Measurements from ENCODE around the gene SCAF11.

Gene SCAF11

DNA sequence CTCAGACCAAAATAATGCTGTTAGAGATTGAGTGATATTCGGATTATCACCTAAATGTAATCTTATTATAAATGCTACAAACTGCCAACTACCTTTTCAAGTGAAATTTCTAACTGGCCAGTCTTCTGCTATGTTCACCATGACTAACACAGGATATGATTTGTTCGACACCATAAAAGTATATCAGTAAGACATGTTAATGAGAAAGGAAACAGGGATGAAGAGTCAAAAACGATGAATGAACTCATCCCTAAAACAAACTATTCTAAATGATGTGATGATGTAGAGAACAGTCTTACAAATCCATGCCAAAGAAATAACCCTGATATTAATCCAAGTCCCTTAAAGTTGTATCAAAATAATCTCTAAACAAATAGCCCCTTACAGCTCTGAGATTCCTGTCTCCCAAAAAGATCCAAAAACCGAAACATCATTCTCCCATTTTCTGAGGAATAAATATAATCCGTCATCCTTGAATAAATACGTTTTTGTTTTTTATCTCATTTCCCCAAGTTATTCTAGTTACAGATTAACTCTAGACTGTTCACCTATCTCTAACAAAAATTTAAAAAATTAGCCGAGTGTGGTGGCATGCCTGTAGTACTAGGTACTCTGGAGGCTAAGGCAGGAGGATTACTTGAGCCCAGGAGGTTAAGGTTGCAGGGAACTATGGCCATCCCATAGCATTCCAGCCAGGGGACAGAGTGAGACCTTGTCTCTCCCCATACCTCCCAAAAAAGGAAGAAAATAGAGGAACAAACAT, 9.1 kb downstream of the SCAF11 start:
- DNase-seq = no peak

DNA sequence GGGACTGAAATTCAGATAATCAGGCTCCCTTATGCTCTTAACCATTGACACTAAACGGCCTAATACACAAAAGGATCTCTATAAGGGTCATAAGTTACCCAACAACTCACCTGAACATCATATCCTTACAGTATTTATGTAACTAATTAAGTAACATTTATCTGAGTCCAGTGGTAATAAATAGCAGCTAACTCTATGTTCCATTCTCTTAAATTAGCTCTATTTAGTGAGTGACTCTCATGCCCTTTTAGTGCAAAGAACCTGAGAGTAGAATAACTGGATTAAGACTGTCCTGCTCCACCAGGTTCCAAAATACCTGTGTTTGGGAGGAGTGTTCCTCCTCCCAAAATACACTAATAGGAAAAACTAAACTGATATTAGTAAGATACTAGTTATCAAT, 9.8 kb downstream of the SCAF11 start:
- no peak for DNase-seq

DNA sequence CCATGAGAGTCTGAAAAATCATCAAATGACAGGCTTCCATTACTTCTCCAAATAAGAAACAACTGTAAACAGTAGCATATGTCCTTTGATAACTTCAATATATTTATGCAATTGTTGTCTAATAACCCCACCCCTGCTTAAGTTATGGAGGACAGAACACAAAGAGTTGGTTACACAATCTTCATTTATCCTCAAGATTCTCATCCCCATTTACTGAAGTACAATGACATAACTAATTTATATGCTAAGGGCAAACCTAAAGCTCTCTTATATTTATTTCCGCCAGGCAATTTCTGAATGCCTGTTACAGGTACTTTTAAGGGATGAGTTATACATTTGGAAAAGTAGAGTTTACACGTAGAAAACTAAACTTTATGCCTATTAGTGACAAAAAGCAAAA, 12.3 kb downstream of the SCAF11 start:
- no peak for DNase-seq

DNA sequence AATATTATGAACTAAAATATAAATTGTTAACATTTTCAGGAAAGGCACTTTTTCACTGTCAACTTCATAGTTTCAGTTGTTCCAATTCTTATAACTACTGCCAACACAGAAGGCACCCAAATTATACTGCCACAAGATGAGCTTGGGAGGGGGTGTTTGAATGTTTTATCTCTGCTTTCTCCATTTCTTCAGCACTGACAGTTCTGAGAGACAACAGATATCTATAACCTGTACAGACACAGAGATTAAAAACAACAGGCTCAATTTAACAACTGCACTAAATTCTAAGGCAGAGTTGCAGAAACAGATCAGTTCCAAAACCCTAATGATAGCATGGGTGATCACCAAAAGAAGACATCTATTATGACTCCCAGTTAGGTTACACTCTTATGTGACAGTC, 12.8 kb downstream of the SCAF11 start:
- no peak for DNase-seq

DNA sequence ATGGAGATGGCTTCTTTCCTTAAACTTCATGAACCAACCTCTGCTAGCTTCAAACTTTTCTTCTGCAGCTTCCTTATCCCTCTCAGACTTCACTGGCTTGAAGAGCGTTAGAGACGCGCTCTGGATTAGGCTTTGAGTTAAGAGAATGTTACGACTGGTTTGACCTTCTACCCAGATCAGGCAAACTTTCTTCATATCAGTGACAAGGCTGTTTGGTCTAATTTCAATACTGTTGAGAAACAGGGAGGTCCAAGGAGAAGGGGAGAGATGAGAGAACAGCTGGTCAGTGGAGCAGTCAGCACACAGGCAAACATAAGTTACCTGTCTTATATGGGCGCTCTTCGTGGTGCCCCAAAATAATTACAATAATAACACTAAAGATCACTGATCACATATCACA, 14.9 kb downstream of the SCAF11 start:
- DNase-seq = no peak

DNA sequence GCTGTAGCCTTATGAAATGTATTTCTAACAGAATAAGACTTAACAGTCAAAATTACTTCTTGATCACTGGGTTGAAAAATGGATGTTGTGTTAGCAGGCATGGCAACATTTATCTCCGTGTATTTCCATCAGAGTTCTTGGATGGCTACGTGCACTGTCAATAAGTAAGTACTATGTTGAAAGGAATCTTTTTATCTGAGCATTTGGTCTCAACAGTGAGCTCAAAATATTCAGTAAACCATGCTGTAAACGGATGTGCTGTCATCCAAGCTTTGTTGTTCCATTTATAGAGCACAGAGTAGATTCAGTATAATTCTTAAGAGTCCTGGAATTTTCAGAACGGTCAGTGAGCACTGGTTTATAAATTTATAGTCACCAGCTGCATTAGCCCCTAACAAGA, 15.5 kb downstream of the SCAF11 start:
- no peak for DNase-seq

DNA sequence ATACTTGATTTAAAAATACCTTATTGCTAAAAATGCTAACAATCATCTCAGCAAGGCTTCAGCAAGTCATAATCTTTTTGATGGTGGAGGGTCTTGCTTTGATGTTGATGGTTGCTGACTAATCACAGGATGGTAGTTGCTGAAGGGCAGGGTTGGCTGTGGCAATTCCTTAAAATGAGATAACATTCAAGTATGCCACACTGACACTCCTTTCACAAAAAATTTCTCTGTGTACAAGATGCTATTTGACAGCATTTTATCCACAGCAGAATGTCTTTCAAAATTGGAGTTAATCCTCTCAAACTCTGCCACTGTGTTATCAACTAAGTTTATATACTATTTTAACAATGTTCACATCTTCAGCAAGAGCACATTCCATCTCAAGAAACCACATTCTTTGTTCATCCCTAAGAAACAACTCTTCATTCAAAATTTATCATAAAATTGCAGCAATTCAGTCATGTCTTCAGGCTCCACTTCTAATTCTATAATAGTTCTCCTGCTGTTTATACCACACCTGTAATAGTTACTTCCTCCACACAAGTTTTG, 16.1 kb downstream of the SCAF11 start:
- DNase-seq = no peak

DNA sequence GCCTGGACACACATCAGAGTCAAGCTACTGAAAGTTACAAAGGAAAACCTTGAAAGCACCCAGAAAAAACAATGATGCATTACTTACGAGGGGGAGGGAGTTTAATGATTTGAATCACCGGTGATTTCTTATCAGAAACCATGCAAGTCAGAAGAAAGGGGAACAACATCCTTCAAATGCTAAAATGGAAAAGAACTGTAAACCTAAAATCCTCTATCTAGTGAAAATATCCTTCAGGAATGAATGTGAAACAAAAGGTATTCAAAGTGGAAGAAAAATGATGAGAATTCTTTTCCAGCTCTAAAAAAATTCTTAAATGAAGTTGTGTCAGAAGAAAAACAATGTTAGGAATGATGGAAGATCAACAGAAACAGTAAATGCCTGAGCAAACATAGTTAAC, 16.8 kb downstream of the SCAF11 start:
- DNase-seq = no peak

DNA sequence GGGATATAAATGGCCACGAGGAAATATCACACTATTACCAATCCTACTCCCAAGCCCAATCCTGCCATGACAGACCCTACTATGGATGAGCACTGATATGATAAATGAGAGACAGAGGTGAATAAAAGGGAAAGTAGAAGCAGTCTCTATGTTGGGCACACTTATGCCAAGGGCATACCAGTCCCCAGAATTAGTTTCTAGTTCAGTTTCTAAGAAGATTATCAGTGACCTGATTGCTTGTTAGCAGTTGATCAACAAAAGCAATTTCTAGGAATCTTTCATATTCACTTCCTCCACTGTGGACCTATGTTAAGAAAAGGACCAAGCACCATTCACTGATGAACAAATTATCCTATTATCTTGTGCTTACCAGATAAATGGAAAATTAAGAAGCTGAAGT, 20.0 kb downstream of the SCAF11 start:
- DNase-seq = no peak

DNA sequence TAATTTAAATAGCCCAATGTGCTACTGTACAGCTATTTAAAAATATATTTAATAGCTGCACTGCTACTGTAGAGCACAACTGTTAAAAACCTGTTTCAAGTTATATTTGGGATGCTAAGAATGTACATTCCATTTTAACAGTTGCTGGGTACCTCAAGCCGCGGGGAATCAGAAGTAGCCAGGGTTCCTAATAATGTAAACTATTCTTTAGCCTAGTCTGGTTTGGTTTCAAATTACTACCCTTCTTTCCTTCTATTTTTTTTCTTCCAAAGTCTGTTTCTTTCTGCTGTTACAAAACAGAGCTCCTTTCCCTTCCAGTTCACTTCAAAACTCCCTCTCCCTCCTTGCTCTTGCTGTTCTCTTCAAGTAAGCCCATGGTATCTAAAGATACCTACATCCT, 21.3 kb downstream of the SCAF11 start:
- DNase-seq = no peak

DNA sequence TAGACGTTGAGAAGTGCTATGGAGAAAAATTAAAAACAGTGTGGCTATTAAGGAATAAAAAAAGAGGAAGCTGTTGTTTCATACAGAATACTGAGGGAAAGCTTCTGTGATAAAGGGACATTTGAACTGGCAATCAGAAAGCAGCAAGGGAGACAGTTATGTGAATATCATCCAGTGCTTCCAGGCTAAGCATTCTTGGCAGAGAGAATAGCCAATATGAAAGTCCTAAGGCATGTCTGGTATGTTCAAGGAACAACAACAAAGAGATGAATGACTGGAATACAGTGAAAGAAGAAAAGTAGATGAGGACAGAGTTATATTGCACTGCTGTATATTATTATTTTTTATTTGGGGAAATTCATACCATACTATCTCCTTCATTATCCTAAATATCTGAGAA, 23.9 kb downstream of the SCAF11 start:
- DNase-seq = no peak

DNA sequence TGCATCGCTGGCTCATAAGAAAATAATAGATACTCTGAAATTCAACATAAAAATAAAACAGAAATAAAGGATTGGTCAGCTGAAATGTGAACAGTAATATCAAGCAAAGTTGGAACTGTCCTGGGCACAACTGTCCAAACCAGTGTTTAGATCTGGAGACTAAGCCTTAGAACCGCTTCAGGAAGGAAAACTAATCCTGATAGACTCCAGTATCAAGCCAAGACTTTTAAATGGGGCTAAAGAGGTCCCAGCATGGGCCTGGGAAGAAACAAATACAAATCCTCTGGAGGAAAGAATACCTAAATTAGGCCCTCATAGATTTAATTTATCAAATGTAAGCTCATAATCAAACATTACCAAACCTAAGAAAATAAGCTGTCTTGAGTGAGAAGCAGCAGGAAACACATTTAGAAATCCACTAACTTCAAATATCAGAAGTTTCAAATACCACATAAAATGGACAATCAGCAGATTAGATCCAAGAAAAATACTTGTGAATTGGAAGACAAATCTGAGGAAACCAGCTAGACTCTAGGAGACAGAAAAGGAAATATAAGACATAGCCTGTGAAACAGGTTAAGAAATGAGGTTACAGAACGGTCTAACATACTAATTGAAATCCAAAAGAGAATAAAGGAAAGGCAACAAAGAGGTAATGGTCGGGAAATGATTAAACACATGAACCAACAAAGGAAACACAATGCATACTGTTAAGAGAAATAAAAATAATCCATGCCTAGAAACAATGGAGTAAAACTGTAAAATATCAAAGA, 27.6 kb downstream of the SCAF11 start:
- DNase-seq = no peak

DNA sequence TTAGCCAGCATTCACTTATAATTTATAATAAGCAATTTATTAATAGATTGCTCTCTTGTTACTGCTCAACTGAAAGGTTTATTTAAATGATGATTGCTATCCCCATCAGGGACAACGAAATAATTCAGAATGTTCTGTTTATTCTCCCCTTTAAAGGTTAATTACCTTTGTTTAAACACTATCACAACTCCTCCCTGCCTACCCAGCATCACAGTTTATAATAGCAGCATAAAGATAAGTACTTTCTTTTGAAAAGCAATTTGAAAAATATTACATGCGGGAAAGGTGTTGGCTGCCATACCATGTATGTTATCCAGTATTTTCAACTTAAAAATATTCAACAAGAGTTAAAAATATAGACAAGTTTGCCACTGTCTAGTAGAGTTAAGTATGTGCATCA, 30.6 kb downstream of the SCAF11 start:
- DNase-seq = no peak

DNA sequence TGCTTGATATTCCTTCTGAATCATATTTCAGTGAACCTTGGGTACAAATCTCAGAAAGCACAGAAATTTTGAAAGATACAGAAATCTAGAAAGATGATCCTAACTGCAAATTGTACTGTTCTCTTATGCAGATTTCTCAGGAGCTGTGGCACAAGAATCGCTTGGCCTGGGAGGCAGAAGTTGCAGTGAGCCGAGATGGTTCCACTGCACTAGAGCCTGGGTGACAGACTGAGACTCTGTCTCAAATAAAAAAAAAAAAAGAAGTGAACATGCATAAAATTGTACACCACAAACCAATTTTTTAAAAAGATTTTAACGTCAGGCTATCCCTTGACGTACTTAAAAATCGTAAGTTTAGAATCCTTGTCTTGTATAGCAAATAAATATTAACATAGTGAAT, 31.3 kb downstream of the SCAF11 start:
- DNase-seq = no peak

DNA sequence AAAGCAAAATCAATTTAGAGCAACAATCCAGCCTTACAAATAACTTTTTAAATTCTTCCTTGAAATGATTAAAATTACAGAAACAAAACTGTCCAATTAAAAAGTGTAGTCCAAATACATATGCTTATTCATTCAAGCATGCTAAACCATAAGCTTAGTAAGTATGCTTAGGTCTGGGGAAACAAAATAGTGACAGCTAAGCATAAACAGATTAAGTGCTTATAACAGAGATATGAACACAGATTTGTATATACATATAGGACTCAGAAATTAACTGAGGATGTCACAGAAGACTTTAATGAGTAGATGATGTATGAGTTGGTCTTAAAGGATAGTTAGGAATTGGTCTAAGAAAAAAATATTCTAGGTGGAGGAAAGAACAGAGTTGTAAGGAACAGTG, 41.8 kb downstream of the SCAF11 start:
- no peak for DNase-seq

DNA sequence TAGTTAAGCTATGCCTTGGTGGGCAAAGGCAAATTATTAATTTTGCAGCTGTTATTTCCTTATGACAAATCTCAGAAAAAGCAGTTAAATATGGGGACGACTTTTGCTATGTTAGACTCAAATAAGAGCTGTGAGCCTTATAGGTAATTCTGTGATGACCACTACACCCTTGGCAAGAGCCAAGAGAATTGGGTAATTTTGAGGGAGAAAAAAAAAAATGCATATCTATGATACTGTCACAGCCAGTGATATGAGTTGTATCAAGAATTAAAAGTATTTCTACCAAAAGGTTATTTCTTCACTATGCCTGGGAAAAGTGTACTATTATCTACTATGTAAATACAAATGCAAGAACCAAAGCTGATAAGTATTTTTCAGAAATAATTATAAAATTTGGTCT, 43.9 kb downstream of the SCAF11 start:
- DNase-seq = no peak

DNA sequence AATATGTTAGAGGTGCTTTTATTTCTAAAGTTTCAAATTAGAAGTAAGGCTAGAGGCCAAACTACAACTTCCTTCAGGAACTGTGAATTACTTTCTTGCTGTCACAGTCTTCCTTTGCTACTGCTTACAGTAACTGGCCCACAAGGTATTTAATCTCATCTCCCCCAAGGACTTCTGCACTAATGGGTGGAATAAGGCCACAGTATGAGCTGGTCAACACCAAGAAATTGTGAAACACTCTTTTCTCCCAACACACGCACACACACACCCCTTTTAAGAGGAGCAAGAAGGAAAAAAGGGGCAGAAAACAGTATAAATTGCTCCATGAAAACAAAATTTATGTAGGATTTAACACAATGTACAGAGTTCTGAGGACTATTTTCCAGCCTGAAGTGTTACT, 45.6 kb downstream of the SCAF11 start:
- DNase-seq = no peak

DNA sequence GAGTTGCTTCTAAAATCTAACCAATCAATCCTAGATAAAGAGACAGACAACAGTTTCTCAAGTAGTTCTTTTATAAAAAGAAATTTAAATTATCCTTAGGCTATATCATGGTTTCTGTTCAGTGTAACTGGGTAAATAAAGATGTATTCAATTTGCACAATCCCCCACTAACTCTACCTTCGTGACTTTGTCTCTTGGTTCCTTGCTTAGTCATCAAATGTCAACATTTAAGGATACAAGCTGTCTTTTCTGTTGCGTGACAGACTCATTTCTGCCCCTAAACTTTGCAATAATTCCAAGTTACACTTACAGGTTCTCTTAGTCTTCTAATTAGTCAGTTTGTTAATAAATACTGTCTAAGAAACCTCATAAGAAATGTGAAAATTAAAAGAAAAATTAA, 50.6 kb downstream of the SCAF11 start:
- DNase-seq = no peak

DNA sequence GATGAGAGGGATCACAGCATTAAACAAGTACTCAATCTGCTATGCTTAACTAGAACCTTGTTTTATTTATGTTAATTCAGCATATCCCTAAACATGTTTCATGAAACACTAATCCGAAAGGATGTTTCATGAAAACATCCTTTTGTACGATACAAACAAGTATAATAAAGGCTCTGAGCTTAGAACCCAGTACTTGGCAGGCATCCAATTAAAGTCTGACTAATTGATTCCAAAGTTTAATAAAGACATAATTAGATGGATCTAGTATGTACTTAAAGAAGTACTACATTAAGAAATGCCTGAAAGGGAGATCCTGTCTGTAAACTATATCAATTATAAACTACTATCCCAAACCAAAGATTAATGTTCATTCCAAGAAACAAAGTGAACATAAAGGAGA, 51.8 kb downstream of the SCAF11 start:
- DNase-seq = no peak

DNA sequence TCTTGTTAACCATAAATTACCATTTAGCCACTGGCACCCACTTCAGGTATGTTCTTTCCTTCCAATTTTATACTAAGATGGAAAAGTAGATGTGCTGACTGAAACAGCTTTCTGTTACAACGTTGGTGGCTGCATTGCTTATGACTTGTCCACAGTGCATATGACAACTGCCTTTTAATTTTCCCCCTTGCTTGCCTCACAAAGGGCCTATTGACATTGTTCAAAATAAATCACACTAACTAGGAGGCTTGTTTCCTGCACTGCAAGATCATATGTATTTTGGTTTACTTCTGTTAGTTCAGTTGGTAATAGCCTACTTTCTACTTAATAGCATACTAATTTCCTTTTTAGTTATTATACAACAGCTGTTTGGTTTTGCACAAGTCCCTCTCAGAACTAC, 55.4 kb downstream of the SCAF11 start:
- no peak for DNase-seq

DNA sequence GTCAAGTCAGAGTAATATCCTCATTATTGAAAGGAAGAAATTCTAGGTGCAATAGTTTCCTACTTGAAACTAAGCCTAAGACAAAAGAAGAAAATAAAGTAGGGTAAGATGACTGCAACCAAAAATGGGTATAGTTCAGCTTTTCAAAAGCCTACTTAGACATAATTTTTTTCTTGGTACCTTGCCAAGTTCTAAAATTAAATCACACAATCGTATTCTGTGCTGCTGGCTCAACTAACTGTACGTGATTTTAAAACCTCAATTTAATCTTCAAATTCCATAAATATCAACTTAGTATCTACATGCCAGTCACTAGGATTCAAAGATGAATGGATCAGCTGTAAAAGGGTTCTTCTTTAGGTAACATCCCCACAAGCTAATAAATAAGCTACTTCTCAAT, 56.9 kb downstream of the SCAF11 start:
- no peak for DNase-seq

DNA sequence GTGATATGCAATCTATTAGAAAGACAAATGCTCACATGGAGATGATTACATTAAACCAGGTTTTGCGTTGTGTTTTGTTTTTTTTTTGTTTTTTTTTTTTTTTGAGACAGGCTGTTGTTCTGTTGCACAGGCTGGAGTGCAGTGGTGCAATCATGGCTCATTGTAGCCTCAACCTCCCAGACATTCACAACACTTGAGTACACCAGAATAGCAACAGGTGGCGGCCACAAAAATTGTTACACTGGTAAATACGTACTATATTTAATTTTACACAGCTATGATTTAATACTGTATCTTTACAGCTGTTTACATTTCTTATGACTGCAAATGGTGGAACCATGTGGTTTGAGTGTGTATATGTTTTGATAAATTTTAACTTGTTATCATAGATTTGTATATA, 60.0 kb downstream of the SCAF11 start:
- DNase-seq = no peak

DNA sequence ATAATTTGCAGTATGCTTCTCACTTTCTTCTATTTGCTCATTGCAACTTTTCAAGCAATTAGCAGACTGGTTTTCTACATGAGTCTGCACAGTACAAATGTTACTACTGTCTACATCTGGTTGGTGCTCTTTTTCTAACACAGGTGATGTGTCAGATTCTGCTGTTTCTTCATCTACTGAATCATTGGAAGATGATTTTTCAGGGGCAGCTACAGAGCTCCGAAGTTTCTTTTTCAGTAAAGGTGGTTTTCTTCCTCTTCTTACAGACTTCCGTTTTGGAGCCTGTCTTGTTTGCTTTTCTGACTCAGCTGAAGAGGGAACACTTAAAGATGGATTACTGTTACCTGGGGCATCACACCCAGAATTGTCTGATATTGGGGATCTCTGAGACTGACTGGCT, 62.1 kb downstream of the SCAF11 start:
- DNase-seq = no peak

DNA sequence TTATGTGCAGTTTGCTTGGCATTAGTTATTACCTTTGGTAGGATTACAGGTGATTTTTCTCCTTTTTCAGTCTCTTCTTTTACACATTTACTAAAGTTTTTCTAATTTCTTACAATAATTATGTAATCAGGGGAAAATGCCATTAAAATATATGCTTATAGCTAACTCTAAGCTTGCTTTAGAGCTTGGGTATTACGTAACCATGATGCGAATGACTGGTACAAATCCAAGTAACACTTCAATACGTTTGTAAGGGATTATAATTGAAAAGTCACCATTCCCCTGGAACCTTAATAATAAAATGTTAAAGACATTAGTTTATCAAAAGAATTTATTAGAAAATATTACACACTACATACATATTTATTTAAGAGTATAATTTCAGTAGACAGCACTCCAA, 71.6 kb downstream of the SCAF11 start:
- no peak for DNase-seq

DNA sequence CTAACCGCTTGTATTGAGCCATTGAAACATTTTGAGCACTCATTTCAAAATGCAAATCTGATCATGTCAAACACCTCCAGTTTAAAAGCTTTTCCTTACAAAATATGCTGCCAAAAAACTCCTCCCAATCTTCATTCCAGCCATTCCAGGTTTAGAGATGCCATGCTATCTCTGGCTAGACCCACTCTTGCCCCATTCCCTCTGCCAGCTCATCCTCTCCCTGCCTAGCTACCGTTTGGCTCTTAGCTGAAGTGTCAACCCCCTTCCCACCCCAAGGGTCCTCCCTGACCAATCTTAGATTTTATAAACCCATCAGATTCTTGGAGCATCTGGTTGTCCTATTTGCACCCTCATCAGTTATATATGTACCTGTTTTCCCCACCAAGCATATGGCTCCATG, 75.0 kb downstream of the SCAF11 start:
- DNase-seq = no peak
